Measurements from ENCODE around the gene CADPS. TPM values are rescaled to one million over a fixed set of nuclear protein-coding genes. Genes with fewer than 3 reads are reported as not detected.

CADPS gene
- polyA plus RNA-seq, 1 of the 3 experiments (the other 2 are of a cell fraction), result 5.8 TPM

DNA sequence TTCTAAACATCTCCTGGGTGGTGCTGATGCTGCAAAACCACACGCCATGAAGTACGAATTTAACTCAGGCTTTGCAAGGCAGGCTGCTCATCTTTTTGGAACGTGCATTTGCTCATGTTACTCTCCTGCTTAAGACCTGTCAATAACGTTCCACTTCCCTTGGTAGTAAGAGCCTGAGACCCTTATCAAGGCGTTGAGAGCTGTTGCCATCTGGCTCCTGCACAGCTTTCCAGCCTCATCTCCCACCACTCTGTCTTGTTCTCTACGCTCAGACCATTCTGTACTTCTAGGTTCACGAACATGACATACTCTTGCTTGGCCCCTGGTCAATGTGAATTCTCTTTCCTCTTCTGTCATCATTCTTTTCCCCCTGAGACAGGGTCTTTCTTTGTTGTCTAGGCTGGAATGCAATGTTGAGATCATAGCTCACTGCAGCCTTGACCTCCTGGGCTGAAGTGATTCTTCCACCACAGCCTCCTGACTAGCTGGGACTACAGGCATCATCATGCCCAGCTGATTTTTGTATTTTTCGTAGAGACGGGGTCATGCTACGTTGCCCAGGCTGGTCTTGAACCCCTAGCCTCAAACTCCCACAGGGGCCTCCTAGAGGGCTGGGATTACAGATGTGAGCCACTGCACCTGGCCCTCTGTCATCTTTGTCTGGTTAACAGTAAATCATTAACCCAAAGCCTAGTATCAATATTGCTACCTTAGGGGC lies 202.8 kb downstream of the CADPS start:
- ChIA-PET POLR2A (no interaction called here), CTCF (interaction anchor here (0.7 kb wide), 1 partner anchor 9 kb away, joined by 3 read pairs; no protein-coding TSS in a partner anchor)
- H3K9ac ChIP-seq, result no peak overlapping the region
- no peaks in the 10 kb centered on the region for H3K9me3 ChIP-seq
- H3K36me3 ChIP-seq (replicated peaks in 1 of 2; ENCODE audit: control insufficient read depth in 1 of 2, insufficient read depth in 2 of 2, low read length in 1 of 2), result no peaks in the 10 kb centered on the region
- no peak overlapping the region for H2AFZ ChIP-seq (ENCODE audit: low read depth)
- no peak overlapping the region for H3K4me3 ChIP-seq (ENCODE audit: low read depth in 2 of 2, low read length in 1 of 2)
- TF ChIP-seq RXRA (IDR thresholded peaks at IDR 0.05; ENCODE audit: borderline replicate concordance, low read depth) (no peak), GATA2 (CRISPR knock-in tag; IDR thresholded peaks at IDR 0.05) (no peak), TEAD4 (IDR thresholded peaks at IDR 0.05; ENCODE audit: borderline replicate concordance, insufficient read depth) (no peak), ZBTB33 (IDR thresholded peaks at IDR 0.05; ENCODE audit: borderline replicate concordance, low read depth) (no peak), SIN3A (IDR thresholded peaks at IDR 0.05; ENCODE audit: borderline replicate concordance, low read depth, low read length) (no peak), FOXJ3 (CRISPR knock-in tag; IDR thresholded peaks at IDR 0.05) (no peak), EP300 (IDR thresholded peaks at IDR 0.05; ENCODE audit: borderline replicate concordance in 1 of 2, low read depth in 1 of 2, low read length in 1 of 2) (no peak), MXI1 (IDR thresholded peaks at IDR 0.05; ENCODE audit: low read depth, low read length) (no peak), USF1 (IDR thresholded peaks at IDR 0.05; ENCODE audit: borderline replicate concordance, low read depth) (no peak), POLR2AphosphoS5 (IDR thresholded peaks at IDR 0.05; ENCODE audit: low read depth, low read length) (no peak), SMC3 (IDR thresholded peaks at IDR 0.05; ENCODE audit: low read depth, low read length) (no peak), CHD2 (IDR thresholded peaks at IDR 0.05; ENCODE audit: low read length, partially characterized antibody) (no peak)
- TF ChIP-seq, protein P1, sequence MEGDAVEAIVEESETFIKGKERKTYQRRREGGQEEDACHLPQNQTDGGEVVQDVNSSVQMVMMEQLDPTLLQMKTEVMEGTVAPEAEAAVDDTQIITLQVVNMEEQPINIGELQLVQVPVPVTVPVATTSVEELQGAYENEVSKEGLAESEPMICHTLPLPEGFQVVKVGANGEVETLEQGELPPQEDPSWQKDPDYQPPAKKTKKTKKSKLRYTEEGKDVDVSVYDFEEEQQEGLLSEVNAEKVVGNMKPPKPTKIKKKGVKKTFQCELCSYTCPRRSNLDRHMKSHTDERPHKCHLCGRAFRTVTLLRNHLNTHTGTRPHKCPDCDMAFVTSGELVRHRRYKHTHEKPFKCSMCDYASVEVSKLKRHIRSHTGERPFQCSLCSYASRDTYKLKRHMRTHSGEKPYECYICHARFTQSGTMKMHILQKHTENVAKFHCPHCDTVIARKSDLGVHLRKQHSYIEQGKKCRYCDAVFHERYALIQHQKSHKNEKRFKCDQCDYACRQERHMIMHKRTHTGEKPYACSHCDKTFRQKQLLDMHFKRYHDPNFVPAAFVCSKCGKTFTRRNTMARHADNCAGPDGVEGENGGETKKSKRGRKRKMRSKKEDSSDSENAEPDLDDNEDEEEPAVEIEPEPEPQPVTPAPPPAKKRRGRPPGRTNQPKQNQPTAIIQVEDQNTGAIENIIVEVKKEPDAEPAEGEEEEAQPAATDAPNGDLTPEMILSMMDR (IDR thresholded peaks at IDR 0.05), result no peak
- TF ChIP-seq, protein P2, sequence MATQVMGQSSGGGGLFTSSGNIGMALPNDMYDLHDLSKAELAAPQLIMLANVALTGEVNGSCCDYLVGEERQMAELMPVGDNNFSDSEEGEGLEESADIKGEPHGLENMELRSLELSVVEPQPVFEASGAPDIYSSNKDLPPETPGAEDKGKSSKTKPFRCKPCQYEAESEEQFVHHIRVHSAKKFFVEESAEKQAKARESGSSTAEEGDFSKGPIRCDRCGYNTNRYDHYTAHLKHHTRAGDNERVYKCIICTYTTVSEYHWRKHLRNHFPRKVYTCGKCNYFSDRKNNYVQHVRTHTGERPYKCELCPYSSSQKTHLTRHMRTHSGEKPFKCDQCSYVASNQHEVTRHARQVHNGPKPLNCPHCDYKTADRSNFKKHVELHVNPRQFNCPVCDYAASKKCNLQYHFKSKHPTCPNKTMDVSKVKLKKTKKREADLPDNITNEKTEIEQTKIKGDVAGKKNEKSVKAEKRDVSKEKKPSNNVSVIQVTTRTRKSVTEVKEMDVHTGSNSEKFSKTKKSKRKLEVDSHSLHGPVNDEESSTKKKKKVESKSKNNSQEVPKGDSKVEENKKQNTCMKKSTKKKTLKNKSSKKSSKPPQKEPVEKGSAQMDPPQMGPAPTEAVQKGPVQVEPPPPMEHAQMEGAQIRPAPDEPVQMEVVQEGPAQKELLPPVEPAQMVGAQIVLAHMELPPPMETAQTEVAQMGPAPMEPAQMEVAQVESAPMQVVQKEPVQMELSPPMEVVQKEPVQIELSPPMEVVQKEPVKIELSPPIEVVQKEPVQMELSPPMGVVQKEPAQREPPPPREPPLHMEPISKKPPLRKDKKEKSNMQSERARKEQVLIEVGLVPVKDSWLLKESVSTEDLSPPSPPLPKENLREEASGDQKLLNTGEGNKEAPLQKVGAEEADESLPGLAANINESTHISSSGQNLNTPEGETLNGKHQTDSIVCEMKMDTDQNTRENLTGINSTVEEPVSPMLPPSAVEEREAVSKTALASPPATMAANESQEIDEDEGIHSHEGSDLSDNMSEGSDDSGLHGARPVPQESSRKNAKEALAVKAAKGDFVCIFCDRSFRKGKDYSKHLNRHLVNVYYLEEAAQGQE (IDR thresholded peaks at IDR 0.05; ENCODE audit: low read depth, low read length), result no peak
- no peaks in the 10 kb centered on the region for H3K9me2 ChIP-seq
- H3K27me3 ChIP-seq (ENCODE audit: insufficient read depth), result no peaks in the 10 kb centered on the region
- 71% methylated on average over 10 of the region's 10 CpGs for WGBS (ENCODE audit: low lambda C conversion rate)
- no peaks in the 10 kb centered on the region for H4K20me1 ChIP-seq (ENCODE audit: insufficient read depth)
- DNase-seq, result no peak
- no peak overlapping the region for H3K27ac ChIP-seq (ENCODE audit: low read depth in 2 of 2, low read length in 1 of 2)
- no peaks in the 10 kb centered on the region for H3F3A ChIP-seq (replicated peaks; ENCODE audit: insufficient read depth)
- no peaks in the 10 kb centered on the region for H3K79me2 ChIP-seq (ENCODE audit: insufficient read depth)
- peaks cover 0 to 5% of the 10 kb centered on the region in 2 experiments; a peak in 2 of 4 replicates for H3K4me1 ChIP-seq (ENCODE audit: control insufficient read depth in 1 of 2, insufficient read depth in 2 of 2, low read depth in 1 of 2, low read length in 1 of 2)
- H3K4me2 ChIP-seq, result no peak overlapping the region

All from SK-N-SH (cell line).